ENCODE measurements around the gene CSK.

Gene CSK

GRCh38 chr15:74788042-74788682, 6.3 kb downstream of the CSK start:
- DNase-seq = no peak

- DNase-seq = no peak
Observed at GRCh38 chr15:74788683-74789151, 6.8 kb downstream of the CSK start.

DNA sequence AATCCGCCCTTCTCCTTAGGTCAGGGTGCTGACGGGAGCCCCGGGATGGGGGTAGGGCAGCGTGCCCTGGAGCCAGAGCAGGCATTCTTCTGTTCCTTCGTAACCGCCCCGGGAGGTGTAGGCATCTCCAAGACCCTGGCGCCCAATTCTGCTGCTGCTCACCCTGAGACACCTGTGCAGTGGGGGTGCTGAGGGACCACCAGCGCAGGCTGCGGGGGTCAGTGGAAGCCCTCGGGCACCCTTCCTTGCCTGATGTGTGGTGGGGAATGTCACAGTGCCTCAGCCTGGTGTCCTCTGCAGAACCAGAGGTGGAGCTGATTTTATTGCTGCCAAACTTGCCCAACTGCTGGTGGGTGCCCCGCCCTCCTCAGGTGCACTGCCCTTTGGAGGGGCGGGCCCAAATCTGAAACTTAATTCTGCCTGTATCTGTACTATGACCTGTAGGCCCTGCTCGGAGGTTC, 7.3 kb downstream of the CSK start:
- no peak for DNase-seq

- DNase-seq = no peak
Observed at GRCh38 chr15:74789741-74790079, 7.8 kb downstream of the CSK start.

DNA sequence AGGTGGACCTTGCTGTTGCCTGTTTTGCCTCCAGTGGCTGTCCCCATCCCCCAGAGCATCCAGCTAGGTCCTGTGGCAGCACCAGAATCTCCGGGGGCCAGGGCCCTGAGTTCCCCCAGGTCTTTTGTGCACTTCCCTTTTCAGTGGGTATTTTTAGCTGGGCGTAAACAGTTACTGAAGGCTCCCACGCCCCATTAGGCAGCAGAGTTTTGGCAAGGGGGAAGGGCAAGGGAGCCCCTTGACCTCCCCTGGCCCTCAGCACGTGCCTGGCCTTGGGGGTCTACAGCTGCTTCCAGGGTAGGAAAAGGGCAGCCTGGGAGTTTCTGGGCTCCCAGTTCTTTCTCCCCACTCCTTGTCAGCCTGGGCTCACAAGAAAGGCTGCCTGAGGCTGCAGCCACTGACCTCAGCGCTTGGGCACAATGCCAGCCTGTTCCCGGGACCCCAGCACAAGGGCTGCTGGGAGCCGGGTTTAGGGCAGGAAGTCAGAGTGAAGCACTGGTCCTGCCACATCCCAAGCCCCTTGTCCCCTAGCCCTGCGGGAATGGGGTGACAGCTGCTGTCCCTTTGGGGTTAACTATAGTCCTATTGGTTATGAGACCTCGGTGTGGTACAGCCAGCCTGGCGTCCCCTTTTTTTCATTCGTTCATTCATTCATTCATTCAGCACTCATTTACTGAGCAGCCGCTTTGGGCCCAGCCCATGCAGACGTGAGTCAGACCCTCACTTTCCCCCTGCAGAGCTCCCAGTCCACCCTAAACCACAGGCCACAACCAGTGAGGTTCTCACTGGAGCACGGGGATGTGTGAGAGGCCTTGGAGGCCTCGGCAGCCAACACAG, 8.4 kb downstream of the CSK start:
- peak; percentile 22 for DNase-seq

- DNase-seq = no peak
Observed at GRCh38 chr15:74791007-74791406, 9.1 kb downstream of the CSK start.

DNA sequence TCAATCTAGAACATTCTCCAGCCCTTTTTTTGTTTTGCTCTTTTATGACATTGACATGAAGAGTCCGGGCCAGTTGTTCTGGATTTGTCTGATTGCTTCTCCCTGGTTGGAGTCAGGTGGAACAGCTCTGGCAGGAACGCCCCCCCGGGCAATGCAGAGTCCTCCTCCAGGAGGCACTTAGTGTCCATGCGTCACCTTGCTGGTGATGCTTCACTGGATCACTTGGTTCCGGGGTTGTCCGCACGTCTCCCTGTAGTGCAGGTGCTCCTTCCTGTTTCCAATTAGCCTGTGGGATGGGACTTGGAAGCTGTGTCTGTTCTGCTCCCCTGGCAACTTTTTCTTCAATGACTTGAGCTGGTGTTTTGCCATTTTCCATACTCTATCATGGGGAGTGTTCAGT, 9.8 kb downstream of the CSK start:
- no peak for DNase-seq

- DNase-seq = no peak
Observed at GRCh38 chr15:74792227-74793016, 10.5 kb downstream of the CSK start.

- no peak for DNase-seq
Observed at GRCh38 chr15:74793135-74794028, 11.5 kb downstream of the CSK start.

DNA sequence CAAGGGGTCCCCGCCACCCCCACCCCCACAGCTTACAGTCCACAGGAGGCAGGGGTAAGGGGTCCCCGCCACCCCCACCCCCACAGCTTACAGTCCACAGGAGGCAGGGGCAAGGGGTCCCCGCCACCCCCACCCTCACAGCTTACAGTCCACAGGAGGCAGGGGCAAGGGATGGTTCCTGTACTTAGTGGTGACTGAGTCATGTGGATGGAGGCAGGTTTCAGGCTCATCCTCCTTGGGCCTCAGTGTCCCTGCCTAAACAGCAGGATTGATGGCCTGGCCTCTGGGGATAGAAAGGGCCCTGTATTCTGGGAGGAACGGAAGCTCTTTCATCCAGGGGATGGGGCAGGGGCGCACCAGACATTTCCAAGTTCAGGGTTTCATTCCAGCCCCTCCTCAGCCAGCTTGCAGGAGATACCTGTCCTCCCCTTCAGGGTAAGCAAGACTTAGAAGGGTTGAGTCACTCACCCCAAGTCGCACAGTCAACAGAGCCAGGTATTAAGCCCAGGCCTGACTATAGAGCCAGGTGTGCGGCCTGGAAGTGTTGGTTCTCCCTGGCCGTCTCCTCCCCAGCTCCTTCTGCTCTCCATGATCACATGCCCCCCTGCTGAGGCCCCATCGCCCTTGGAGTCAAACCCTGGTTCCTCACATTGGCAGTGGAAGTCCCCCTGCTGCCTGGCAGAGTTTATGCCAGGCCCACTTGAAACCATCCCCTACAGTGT, 12.5 kb downstream of the CSK start:
- DNase-seq = no peak

GRCh38 chr15:74794970-74795349, 13.1 kb downstream of the CSK start:
- DNase-seq = no peak

- no peak for DNase-seq
Observed at GRCh38 chr15:74795966-74796625, 14.2 kb downstream of the CSK start.

- no peak for DNase-seq
Observed at GRCh38 chr15:74798388-74799254, 16.7 kb downstream of the CSK start.

GRCh38 chr15:74799255-74799855, 17.5 kb downstream of the CSK start:
- DNase-seq = no peak

DNA sequence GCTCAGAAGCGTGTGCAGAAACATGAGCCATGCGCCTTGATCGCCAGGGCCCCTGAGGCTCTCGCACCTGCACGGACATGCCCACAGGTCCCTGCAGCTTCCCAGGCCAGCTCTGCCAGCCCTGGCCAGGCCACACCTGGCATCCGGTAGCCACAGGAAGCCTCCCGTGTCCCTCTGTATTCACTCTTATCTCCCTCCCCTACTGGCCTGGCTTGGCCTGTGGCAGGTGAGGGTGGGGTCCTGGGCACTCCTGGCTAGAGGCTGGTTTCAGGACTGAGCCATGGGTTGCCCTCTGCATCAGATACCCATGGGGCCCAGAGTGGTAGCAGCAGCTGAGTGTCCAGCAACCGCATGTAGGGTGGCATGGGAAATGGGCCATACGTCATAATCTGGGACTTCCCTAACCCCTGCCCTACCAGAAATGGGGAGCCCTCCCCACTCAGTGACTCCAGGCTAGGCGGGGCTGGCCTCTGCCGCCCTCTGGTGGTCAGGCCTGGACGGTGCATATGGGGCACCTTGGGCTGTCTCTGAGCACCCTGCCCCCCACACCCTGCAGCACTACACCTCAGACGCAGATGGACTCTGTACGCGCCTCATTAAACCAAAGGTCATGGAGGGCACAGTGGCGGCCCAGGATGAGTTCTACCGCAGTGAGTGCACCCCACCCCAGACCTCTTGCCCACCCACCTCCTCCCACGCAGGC, 18.1 kb downstream of the CSK start:
- peak; percentile 44 for DNase-seq

DNA sequence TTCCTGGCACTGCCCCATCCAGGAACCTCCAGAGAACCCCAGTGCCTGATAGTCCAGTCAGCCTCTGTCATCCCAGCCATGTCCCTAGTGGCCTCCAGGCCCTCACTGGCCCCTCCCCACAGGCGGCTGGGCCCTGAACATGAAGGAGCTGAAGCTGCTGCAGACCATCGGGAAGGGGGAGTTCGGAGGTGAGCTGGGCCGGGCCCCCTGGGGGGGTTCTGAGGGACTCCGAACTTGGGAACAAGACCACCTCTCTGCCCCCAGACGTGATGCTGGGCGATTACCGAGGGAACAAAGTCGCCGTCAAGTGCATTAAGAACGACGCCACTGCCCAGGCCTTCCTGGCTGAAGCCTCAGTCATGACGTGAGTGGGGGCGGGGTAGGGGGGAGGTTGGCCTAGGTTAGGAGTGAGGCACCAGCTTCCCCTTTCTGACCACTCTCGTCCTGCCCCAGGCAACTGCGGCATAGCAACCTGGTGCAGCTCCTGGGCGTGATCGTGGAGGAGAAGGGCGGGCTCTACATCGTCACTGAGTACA, 18.7 kb downstream of the CSK start:
- DNase-seq = no peak

DNA sequence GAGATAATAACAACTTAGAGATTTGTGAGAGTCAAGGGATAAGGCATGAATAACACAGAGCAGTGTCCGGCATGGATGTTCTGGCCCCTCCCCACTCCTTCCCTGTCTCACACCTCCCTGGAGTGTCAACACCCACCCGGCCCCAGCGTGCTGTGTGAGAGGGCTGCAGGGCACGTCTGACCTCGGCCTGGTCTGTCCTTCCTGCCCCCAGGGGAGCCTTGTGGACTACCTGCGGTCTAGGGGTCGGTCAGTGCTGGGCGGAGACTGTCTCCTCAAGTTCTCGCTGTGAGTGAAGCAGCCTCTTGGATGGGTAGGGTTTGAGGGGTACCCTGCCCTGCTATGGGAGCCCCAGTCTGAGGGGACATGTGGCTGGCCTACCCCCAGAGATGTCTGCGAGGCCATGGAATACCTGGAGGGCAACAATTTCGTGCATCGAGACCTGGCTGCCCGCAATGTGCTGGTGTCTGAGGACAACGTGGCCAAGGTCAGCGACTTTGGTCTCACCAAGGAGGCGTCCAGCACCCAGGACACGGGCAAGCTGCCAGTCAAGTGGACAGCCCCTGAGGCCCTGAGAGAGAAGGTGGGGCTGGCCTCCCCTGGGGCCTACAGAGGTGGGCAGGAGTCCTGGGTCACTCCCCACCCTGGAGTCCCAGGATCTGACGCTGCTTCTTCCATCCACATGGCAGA, 19.6 kb downstream of the CSK start:
- DNase-seq = no peak

- DNase-seq = no peak
Observed at GRCh38 chr15:74802290-74802689, 20.4 kb downstream of the CSK start.
